B cell (primary cell): ENCODE measurements around the gene UTP11.

Experiments
- CTCF ChIP-seq: fragments of 200-600 bp; IDR thresholded peaks from one replicate; pipeline ENCODE4 v1.8.0; 2022; ENCODE audit warnings: antibody characterized with exemption, mild to moderate bottlenecking
- EZH2 ChIP-seq: IDR thresholded peaks from 2 replicates; pipeline ENCODE4 v1.6.1; 2012; ENCODE audit warnings: borderline replicate concordance, low read depth, mild to moderate bottlenecking, moderate library complexity, low read length; ENCODE audit not compliant: insufficient read depth, poor library complexity, severe bottlenecking

GRCh38 chr1:38043036-38043747 lies 30.7 kb downstream of the UTP11 start:
- no peak for TF ChIP-seq CTCF
- TF ChIP-seq EZH2, result no peak
